Colonic mucosa (tissue), 4 donors: Measurements from ENCODE around the gene GAS7. TPM values are rescaled to one million over a fixed set of nuclear protein-coding genes. Genes with fewer than 3 reads are reported as not detected.

Source experiments
- DNase-seq: peaks from one replicate; pipeline ENCODE4 v3.0.0-alpha.2; 2020
- H3K27ac ChIP-seq: fragments of 200-600 bp; one replicate; pipeline ENCODE4 v1.8.0; 2021
- H3K27me3 ChIP-seq: fragments of 200-600 bp; one replicate; pipeline ENCODE4 v1.8.0; 2021
- H3K36me3 ChIP-seq: fragments of 200-600 bp; one replicate; pipeline ENCODE4 v1.8.0; 2021
- H3K4me1 ChIP-seq: fragments of 200-600 bp; one replicate; pipeline ENCODE4 v1.8.0; 2021; ENCODE audit warnings: mild to moderate bottlenecking
- H3K4me3 ChIP-seq: fragments of 200-600 bp; one replicate; pipeline ENCODE4 v1.8.0; 2021
- H3K9ac ChIP-seq, 2 donors: one replicate each; pipeline ENCODE4 v1.7.0; 2013; ENCODE audit warnings: control low read depth in 2 of 2, low read depth in 2 of 2, low read length in 2 of 2
- H3K9me3 ChIP-seq: fragments of 200-600 bp; one replicate; pipeline ENCODE4 v1.8.0; 2021
- intact Hi-C: fragments of 100-400 bp; cut with DNase I; formaldehyde crosslinking; loops from one replicate; pipeline ENCODE4 v1.14.1; 2022
- total RNA-seq, 2 donors: library from RNA; stranded (reverse); fragmentation: NEBNext Ultra II Directional in 1 of 2; extraction: Animal tissue kit (Norgen Biotek cat#: 25700) in 1 of 2; gene quantifications; one replicate each; pipeline ENCODE4 v1.2.1, GENCODE V29; 2021
- TF ChIP-seq, protein P1 (sequence below): fragments of 200-600 bp; IDR thresholded peaks from one replicate; pipeline ENCODE4 v1.8.0; 2022; ENCODE audit warnings: antibody characterized with exemption, mild to moderate bottlenecking
- donor health status: healthy.
- donor health status: DM: no; HTN: no; CAD: no.
- donor health status: DM: no; HTN: no; CAD: no.

The GAS7 gene
- total RNA-seq, 2 donors from 2014 or later, result 4.7 to 17.0 TPM

DNA sequence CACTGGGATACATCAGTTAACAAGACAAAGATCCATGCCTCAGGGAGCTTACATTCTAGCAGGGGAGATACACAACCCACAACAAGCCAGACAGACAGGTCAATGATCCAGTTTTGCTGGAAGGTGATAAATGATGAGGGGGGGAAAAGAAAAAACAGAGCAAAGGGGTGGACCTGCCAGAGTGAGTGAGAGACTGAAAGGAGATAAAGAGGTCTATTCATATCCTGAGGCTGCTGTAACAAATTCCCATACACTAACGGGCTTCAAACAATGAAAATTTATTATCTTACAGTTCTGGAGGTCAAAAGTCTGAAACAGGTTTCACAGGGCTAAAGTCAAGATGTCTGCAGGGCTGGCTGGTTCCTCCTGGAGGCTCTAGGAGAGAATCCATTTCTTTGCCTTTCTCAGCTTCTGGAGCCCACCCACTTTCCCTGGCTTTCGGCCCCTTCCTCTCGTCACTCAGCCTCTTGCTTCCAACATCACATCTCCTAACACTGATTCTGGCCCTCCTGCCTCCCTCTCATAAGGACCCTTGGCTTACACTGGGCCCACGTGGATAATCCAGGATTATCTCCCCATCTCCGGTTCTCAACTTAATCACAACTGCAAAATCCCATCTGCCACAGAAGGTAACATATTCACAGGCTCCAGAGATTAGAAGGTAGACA is 81.5 kb downstream of the GAS7 start:
- Histone ChIP-seq H3K27me3 (no peaks in the 10 kb centered on the region), H3K4me3 (no peak overlapping the region), H3K9ac (no peak overlapping the region), H3K9me3 (no peaks in the 10 kb centered on the region), H3K36me3 (no peaks in the 10 kb centered on the region), H3K4me1 (no peaks in the 10 kb centered on the region), H3K27ac (no peak overlapping the region)
- intact Hi-C loops, result no loop called here
- TF ChIP-seq, protein P1, sequence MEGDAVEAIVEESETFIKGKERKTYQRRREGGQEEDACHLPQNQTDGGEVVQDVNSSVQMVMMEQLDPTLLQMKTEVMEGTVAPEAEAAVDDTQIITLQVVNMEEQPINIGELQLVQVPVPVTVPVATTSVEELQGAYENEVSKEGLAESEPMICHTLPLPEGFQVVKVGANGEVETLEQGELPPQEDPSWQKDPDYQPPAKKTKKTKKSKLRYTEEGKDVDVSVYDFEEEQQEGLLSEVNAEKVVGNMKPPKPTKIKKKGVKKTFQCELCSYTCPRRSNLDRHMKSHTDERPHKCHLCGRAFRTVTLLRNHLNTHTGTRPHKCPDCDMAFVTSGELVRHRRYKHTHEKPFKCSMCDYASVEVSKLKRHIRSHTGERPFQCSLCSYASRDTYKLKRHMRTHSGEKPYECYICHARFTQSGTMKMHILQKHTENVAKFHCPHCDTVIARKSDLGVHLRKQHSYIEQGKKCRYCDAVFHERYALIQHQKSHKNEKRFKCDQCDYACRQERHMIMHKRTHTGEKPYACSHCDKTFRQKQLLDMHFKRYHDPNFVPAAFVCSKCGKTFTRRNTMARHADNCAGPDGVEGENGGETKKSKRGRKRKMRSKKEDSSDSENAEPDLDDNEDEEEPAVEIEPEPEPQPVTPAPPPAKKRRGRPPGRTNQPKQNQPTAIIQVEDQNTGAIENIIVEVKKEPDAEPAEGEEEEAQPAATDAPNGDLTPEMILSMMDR, result no peak
- no peak for DNase-seq

DNA sequence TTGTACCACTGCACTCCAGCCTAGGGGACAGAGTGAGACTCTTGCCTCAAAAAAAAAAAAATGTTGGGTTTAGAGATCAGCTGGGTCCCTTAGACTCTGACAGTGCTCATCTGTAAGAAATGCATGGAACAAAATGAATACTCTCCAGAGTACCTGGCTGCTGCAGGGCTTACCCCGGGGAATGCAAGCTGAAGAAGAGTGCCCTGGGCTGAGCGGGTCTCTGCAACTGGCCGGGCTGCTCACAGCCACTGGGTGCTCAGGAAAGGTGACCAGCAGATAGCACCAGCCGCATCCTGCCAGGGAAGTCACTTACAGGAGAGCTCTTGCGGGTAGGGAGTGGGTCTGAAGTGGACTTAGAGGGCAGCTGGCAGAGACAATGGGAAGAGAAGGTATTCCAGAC is 82.1 kb downstream of the GAS7 start:
- Histone ChIP-seq H3K27me3 (no peaks in the 10 kb centered on the region), H3K27ac (no peak overlapping the region), H3K4me1 (no peaks in the 10 kb centered on the region), H3K9me3 (no peaks in the 10 kb centered on the region), H3K36me3 (no peaks in the 10 kb centered on the region), H3K9ac (no peak overlapping the region), H3K4me3 (no peak overlapping the region)
- intact Hi-C loops, result no loop called here
- TF ChIP-seq, protein P1, result no peak
- DNase-seq, result no peak

DNA sequence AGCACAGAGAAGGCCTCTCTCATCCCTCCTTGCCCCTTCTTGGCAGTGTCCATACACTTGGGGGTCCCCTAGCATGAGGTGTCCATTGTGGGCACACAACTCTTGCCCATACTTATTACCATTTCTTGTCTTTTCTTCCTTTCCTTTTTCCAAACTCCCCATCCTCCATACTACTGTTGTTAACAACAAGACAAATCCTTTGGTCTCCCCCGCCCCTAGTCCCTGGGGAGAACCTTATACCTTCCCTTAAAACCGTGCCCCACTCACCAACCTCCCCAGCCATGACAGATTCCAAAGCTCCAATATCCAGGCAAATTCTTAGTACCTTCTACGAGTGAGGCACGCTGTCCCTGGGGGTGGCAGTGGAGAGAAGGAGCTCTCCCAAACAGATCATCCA is 82.9 kb downstream of the GAS7 start:
- intact Hi-C loops, result no loop called here
- Histone ChIP-seq H3K36me3 (no peaks in the 10 kb centered on the region), H3K9me3 (no peaks in the 10 kb centered on the region), H3K4me3 (no peak overlapping the region), H3K4me1 (no peaks in the 10 kb centered on the region), H3K27ac (peak overlapping the region; percentile 5), H3K9ac (peak overlapping the region in 1 of 2 donors; percentile 26), H3K27me3 (no peaks in the 10 kb centered on the region)
- no peak for DNase-seq
- TF ChIP-seq, protein P1, result no peak

DNA sequence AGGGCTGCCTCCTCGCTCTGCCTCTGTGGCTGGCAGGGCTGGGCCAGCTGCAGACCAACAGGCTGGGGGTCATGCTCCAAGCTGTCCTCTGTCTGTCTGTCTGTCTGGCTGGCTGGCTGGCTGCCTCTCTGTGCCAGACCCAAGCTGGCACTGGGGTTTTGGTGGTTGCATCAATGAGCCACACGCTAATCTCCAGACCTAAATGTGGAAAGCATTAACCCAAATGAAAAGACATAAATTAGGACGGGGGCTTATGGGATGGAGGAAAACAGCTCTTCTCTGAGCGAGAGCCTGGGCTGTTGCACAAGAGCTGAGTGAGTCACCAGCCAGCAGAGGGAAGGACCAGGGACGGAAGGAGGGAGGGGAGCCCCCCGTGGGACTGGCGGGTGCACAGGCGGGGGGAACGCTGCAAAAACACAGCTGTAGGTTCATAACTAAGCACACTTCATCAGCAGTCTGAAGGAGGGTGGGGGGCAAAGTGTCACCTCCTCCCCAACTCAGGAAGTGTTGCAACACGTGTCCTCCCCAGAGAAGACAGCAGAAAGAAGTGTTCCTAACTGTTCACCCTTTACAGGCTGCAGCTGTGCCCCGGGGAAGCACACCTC is 83.4 kb downstream of the GAS7 start:
- Histone ChIP-seq H3K27ac (peak overlapping the region; percentile 73), H3K9ac (peak overlapping the region in 1 of 2 donors; percentile 40), H3K9me3 (no peaks in the 10 kb centered on the region), H3K27me3 (no peaks in the 10 kb centered on the region), H3K4me1 (no peaks in the 10 kb centered on the region), H3K4me3 (no peak overlapping the region), H3K36me3 (no peaks in the 10 kb centered on the region)
- TF ChIP-seq, protein P1, result no peak
- intact Hi-C loops, result no loop called here
- peak; percentile 77 for DNase-seq

DNA sequence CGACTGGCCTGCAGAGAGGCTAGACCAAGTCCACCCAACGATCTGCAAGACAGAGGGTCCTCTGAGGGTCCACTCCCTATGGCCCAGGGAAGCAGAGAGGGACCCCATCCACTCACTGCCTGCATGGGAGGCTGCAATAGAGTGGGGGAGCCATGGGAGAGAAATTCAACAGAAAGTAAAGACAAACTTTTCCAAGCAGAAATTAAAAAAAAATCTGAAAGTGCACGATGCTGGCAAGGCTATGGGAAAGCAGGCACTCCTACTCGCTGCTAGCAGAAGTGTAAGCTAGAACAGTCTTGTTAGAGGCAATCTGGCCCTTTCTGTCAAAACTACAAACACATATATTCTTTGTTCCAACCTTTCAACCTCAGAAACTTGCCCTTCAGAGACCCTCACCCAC is 85.4 kb downstream of the GAS7 start:
- Histone ChIP-seq H3K36me3 (no peaks in the 10 kb centered on the region), H3K27me3 (no peaks in the 10 kb centered on the region), H3K27ac (no peak overlapping the region), H3K9ac (no peak overlapping the region), H3K4me1 (no peaks in the 10 kb centered on the region), H3K4me3 (no peak overlapping the region), H3K9me3 (no peaks in the 10 kb centered on the region)
- intact Hi-C loops, result no loop called here
- no peak for DNase-seq
- TF ChIP-seq, protein P1, result no peak
